Activated naive CD8-positive, alpha-beta T cell treated with anti-CD3 and anti-CD28 coated beads for 36 hours (primary cell): ENCODE data around the gene FAM163B. TPM values are rescaled to one million over a fixed set of nuclear protein-coding genes. Genes with fewer than 3 reads are reported as not detected.

ENCODE experiments used
- DNase-seq: peaks from one replicate; pipeline ENCODE4 v3.0.0; 2021
- H3K27ac Mint-ChIP-seq: one replicate; pipeline ENCODE4 v1.8.0; 2022; ENCODE audit warnings: mild to moderate bottlenecking, moderate library complexity, mixed read lengths
- H3K27me3 Mint-ChIP-seq: one replicate; pipeline ENCODE4 v1.8.0; 2022; ENCODE audit warnings: mild to moderate bottlenecking, mixed read lengths
- H3K36me3 Mint-ChIP-seq: one replicate; pipeline ENCODE4 v1.8.0; 2021; ENCODE audit warnings: mild to moderate bottlenecking, mixed read lengths
- H3K4me1 Mint-ChIP-seq: one replicate; pipeline ENCODE4 v1.8.0; 2021; ENCODE audit warnings: mixed read lengths
- H3K4me3 Mint-ChIP-seq: one replicate; pipeline ENCODE4 v1.8.0; 2022; ENCODE audit warnings: mild to moderate bottlenecking, moderate library complexity, mixed read lengths
- H3K9me3 Mint-ChIP-seq: one replicate; pipeline ENCODE4 v1.8.0; 2022; ENCODE audit warnings: mixed read lengths
- total RNA-seq, 2 experiments: library from RNA; stranded (reverse); gene quantifications; one replicate each; pipeline ENCODE4 v1.2.3, GENCODE V29; 2021

FAM163B gene
- total RNA-seq, 2 experiments from 2014 or later = not detected

DNA sequence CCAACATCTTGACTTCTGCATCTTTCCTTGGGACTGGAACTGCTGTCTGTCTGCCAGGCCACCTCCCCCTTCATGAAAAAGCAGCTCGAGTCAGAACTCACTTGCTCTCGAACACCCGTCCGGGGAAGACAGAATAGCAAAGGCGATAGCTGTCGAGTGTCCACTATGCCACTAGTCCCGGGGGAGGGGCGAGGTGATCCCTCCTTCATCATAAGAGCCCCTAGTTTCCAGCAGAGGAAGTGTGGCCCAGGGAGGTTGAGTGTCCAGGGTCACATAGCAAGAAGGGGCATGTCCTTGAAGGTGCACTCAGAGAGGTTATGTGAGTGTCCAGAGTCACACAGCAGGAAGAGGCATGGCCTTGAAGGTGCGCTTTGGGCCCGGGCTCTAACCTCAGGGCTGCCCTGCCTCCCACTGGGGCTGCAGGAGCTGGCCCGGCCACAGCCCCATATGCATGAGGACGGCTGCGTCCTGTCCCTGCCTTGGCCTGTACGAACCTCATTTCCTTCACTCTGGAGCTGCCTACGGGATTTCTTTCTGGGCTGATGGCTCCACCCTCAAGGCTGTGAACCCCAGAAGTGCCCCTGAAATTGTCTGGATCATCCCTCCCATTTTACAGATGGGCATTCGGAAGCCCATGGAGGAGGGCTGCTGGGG, 33.6 kb upstream of the FAM163B start:
- H3K27ac Mint-ChIP-seq = no peak overlapping the region
- no peaks in the 10 kb centered on the region for H3K36me3 Mint-ChIP-seq
- H3K4me3 Mint-ChIP-seq = no peak overlapping the region
- DNase-seq = no peak
- H3K4me1 Mint-ChIP-seq = peaks cover 1% of the 10 kb centered on the region
- H3K27me3 Mint-ChIP-seq = no peaks in the 10 kb centered on the region
- H3K9me3 Mint-ChIP-seq = no peaks in the 10 kb centered on the region

DNA sequence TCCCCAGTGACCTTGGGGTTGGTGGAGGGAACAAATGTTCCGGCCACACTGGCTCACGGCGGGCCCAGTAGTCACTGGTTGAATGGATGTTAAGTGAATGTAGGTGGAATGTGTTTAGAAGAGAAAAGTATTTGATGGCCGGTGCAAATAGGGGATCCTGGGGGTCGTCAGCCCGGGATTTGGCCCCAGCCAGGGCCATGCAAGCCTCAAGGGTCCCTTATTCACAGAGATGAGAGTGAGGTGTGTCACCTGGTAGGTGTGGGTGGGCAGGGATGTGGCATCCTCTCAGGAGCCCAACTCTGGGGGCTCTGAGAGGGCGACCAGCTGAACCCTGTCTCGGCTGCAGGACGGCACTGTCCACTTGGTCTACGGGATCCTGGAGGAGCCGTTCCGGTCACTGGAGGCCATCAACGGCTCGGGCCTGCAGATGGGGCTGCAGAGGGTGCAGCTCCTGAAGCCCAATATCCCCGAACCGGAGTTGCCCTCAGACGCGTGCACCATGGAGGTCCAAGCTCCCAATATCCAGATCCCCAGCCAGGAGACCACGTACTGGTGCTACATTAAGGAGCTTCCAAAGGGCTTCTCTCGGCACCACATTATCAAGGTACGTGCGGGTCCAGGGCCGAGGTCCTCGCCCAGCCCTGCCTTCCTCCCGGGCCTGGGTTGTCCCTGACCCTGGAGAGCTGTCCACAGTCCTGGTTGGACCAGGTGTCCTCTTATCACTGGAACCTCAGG, 32.8 kb upstream of the FAM163B start:
- H3K4me1 Mint-ChIP-seq = no peaks in the 10 kb centered on the region
- no peaks in the 10 kb centered on the region for H3K9me3 Mint-ChIP-seq
- H3K27ac Mint-ChIP-seq = no peak overlapping the region
- no peak for DNase-seq
- no peak overlapping the region for H3K4me3 Mint-ChIP-seq
- H3K27me3 Mint-ChIP-seq = no peaks in the 10 kb centered on the region
- H3K36me3 Mint-ChIP-seq = no peaks in the 10 kb centered on the region

DNA sequence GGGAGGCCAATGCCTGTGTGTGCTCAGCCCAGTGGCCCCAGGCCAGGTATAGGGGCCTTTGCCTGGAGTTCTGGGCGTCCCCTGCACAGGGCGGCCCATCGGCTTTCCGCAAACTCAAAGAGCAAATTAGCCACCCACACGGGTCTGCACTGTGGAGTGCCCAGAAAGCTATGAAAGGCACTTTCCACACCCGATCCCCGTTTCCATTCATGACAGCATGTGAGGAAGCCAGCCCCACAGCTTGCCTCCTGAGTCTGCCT, 32.1 kb upstream of the FAM163B start:
- H3K27me3 Mint-ChIP-seq = no peaks in the 10 kb centered on the region

GRCh38 chr9:133640580-133641395, 31.6 kb upstream of the FAM163B start:
- DNase-seq = no peak
- H3K9me3 Mint-ChIP-seq = no peaks in the 10 kb centered on the region

More for the DNA sequence above, 32.1 kb upstream of the FAM163B start:
- Mint-ChIP-seq H3K27ac (no peak overlapping the region), H3K4me1 (no peaks in the 10 kb centered on the region), H3K9me3 (no peaks in the 10 kb centered on the region), H3K4me3 (no peak overlapping the region), H3K36me3 (no peaks in the 10 kb centered on the region)
- no peak for DNase-seq

GRCh38 chr9:133640160-133640559, 31.0 kb upstream of the FAM163B start:
- no peaks in the 10 kb centered on the region for H3K4me1 Mint-ChIP-seq
- DNase-seq = no peak
- no peaks in the 10 kb centered on the region for H3K27me3 Mint-ChIP-seq
- no peak overlapping the region for H3K4me3 Mint-ChIP-seq
- H3K36me3 Mint-ChIP-seq = no peaks in the 10 kb centered on the region
- H3K27ac Mint-ChIP-seq = no peak overlapping the region
- H3K9me3 Mint-ChIP-seq = no peaks in the 10 kb centered on the region

More at GRCh38 chr9:133640580-133641395, 31.6 kb upstream of the FAM163B start:
- no peaks in the 10 kb centered on the region for H3K27me3 Mint-ChIP-seq
- no peak overlapping the region for H3K4me3 Mint-ChIP-seq
- H3K4me1 Mint-ChIP-seq = no peaks in the 10 kb centered on the region
- no peak overlapping the region for H3K27ac Mint-ChIP-seq
- no peaks in the 10 kb centered on the region for H3K36me3 Mint-ChIP-seq

- H3K4me3 Mint-ChIP-seq = no peak overlapping the region
- H3K36me3 Mint-ChIP-seq = no peaks in the 10 kb centered on the region
- no peak overlapping the region for H3K27ac Mint-ChIP-seq
- no peaks in the 10 kb centered on the region for H3K9me3 Mint-ChIP-seq
- no peaks in the 10 kb centered on the region for H3K4me1 Mint-ChIP-seq
- no peaks in the 10 kb centered on the region for H3K27me3 Mint-ChIP-seq
- no peak for DNase-seq
These were observed 30.4 kb upstream of the FAM163B start for GRCh38 chr9:133639613-133640012.

DNA sequence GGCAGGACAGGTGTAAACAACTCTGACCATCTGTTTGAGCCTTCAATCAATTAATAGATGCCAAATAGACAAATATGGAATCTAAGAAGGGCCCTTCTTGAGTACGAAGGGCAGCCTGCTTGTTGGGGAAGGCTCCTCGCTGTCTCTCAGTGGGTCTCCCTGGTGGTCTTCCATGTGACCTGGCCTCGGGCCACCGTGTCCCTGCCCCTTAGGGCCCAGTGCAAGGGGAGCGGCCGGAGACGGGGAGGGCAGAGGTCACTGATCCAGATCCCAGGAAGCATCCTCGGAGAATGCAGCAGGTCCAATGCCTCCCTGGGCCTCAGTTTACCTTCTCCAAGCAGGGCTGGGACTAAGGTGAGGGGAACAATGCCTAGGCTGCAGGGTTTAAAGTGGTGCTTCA, 29.5 kb upstream of the FAM163B start:
- H3K4me3 Mint-ChIP-seq = no peak overlapping the region
- DNase-seq = no peak
- H3K27me3 Mint-ChIP-seq = no peaks in the 10 kb centered on the region
- no peaks in the 10 kb centered on the region for H3K9me3 Mint-ChIP-seq
- no peaks in the 10 kb centered on the region for H3K36me3 Mint-ChIP-seq
- H3K27ac Mint-ChIP-seq = no peak overlapping the region
- H3K4me1 Mint-ChIP-seq = no peaks in the 10 kb centered on the region

DNA sequence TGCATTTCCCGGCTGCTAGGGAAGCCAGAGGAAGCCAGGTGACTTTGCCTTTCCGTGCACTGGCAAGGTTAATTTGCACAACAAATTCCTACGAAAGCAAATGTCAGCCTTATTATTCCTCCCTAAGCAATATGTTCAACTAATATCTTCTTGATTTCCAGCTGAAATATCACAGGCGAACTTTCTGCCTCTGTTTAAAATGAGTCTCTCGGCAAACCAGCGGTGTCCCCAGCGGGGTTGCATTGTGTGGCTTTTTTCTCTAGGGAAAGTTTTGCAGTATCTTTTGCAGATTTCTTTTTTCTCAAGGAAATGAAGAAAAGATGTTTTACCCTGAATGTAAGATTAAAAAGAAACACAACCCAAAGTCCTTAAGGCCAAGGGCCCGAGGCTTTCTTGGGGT, 28.9 kb upstream of the FAM163B start:
- Mint-ChIP-seq H3K4me1 (no peaks in the 10 kb centered on the region), H3K27me3 (no peaks in the 10 kb centered on the region), H3K27ac (no peak overlapping the region), H3K36me3 (no peaks in the 10 kb centered on the region), H3K4me3 (no peak overlapping the region), H3K9me3 (no peaks in the 10 kb centered on the region)
- no peak for DNase-seq

DNA sequence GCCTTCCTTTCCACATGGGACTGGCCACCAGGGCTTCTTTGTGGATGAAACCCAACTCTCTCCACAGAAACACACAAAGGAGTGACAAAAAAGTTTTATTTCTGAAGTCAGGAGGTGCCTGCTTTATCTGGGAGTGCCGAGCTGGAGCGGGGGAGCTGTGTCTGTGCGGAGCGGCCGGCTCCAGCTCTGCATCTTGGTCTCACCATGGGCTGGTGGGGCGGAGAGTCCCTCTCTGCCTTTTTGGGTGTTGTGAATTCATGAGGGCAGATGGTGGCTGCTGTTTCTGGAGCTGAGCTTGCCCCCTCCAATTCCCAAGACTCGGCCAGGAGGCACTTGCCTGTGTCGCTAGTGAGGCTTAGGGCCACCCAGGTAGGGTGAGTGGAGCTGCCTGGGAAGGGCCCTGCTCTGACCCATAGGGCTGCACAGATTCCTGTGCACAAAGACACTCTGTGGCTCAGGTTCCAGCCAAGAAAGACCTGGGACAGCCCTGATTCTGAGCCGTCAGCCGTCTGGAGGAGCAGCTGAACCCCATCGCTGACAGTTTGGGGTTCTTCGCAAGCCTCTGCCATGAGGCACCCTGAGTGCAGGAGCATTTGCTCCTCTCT, 28.4 kb upstream of the FAM163B start:
- Mint-ChIP-seq H3K36me3 (no peaks in the 10 kb centered on the region), H3K4me3 (no peak overlapping the region), H3K4me1 (no peaks in the 10 kb centered on the region), H3K9me3 (no peaks in the 10 kb centered on the region), H3K27me3 (no peaks in the 10 kb centered on the region), H3K27ac (no peak overlapping the region)
- no peak for DNase-seq

DNA sequence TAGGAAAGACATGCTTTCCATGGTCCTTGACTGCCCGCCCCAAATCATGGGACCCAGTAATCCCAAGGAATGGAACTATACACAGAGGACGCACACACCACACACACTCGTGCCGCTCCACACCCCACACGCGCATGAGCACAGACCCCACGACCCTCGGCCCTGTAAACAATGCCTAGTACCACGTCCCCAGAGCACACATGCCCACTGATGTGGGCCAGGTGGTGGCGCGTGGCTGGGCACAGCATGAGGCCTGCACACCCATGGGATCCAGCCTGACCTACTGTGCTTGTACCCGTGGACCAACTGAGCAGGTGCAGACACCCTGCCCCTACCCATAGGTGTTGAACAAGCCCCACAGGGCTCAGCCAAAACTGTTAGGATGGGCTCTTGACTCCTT, 27.7 kb upstream of the FAM163B start:
- no peaks in the 10 kb centered on the region for H3K4me1 Mint-ChIP-seq
- H3K36me3 Mint-ChIP-seq = no peaks in the 10 kb centered on the region
- no peak overlapping the region for H3K4me3 Mint-ChIP-seq
- no peaks in the 10 kb centered on the region for H3K9me3 Mint-ChIP-seq
- DNase-seq = no peak
- no peaks in the 10 kb centered on the region for H3K27me3 Mint-ChIP-seq
- H3K27ac Mint-ChIP-seq = no peak overlapping the region

DNA sequence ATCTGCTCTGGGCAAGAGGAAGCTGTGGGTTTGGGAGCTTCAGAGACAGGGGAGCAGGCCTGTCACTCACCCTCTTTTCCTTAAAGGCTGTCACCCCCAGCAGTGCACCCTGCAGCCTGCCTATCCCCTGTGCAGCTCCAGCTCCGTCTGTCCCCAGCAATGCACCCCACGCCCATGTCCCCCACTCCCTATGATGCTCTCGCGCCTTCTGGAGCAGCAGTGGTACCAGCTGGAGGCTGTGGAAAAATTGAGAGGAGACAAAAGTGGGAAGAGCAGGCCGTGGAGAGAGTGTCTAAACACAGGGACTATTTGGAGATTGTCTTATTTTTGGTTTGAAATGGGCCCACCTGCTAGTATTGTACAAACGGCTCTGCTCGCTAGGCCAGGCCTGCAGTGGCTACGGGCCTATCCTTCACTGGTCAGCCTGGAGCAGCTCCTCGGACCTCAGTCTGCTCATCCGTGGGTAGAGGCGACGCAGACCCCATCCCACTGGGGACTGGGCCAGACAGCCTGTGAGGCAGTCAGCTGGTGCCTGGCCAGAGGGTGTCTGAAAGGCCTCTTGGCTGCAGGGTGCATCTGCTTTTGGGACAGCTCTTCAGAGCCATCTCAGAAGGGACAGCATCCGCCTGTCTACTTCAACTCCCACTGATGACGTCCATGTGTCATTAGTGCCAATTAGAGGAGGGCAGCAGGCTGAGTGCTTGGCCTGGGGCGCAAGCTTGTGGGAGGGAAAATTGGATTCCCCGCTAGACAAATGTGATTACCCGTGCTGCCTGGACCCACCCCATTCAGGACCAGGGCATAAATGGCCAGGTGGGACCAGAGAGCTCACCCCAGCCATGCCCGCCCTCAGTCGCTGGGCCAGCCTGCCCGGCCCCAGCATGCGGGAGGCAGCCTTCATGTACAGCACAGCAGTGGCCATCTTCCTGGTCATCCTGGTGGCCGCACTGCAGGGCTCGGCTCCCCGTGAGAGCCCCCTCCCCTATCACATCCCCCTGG, 26.6 kb upstream of the FAM163B start, which contains the start of gene DBH:
DBH (plus strand) TSS at position 831 of the 999 bp plus-strand sequence; CDS start at position 840, 9 bp downstream.
- no peak within 1 kb of the TSS for H3K27ac Mint-ChIP-seq

DNA sequence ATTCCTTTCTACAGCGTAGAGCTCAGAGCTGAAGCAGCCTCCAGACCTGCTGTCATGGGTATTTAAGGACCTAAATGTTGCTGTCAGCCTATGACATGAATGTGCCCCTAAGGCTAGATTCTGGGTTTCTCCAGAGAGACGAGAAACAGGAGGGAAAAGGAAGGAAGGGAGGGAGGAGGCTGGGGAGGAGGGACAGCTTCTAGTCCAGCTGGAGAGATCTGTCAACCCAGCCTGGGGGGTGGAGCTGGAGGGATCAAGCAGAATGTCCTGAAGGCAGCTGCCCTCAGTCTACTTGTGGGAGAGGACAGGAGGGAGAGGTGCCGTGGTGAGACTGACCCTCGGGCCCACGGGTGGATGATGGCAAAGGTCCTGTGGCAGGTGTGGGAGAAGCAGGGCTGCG, 25.9 kb upstream of the FAM163B start:
- Mint-ChIP-seq H3K27me3 (no peaks in the 10 kb centered on the region), H3K9me3 (no peaks in the 10 kb centered on the region), H3K4me3 (no peak overlapping the region), H3K4me1 (no peaks in the 10 kb centered on the region), H3K36me3 (no peaks in the 10 kb centered on the region), H3K27ac (no peak overlapping the region)
- no peak for DNase-seq

More for the DNA sequence above, 26.6 kb upstream of the FAM163B start, which contains the start of gene DBH:
- no peaks in the 10 kb centered on the region for H3K27me3 Mint-ChIP-seq
- no peaks in the 10 kb centered on the region for H3K4me1 Mint-ChIP-seq
- no peak within 1 kb of the TSS for H3K4me3 Mint-ChIP-seq
- H3K36me3 Mint-ChIP-seq = no peaks in the 10 kb centered on the region
- no peaks in the 10 kb centered on the region for H3K9me3 Mint-ChIP-seq
- DNase-seq = no peak

GRCh38 chr9:133634081-133634691, 25.0 kb upstream of the FAM163B start:
- DNase-seq = no peak
- no peaks in the 10 kb centered on the region for H3K27me3 Mint-ChIP-seq
- H3K4me1 Mint-ChIP-seq = no peaks in the 10 kb centered on the region
- H3K9me3 Mint-ChIP-seq = no peaks in the 10 kb centered on the region
- no peak overlapping the region for H3K4me3 Mint-ChIP-seq
- H3K36me3 Mint-ChIP-seq = no peaks in the 10 kb centered on the region
- H3K27ac Mint-ChIP-seq = no peak overlapping the region

GRCh38 chr9:133633681-133634080, 24.5 kb upstream of the FAM163B start:
- Mint-ChIP-seq H3K4me3 (no peak overlapping the region), H3K36me3 (no peaks in the 10 kb centered on the region), H3K4me1 (no peaks in the 10 kb centered on the region), H3K27ac (no peak overlapping the region), H3K9me3 (no peaks in the 10 kb centered on the region), H3K27me3 (no peaks in the 10 kb centered on the region)
- DNase-seq = no peak
